H1 (cell line): ENCODE results near the gene CD248. TPM values are rescaled to one million over a fixed set of nuclear protein-coding genes. Genes with fewer than 3 reads are reported as not detected.

Experiments used
- CTCF ChIA-PET: fragments of 300-600 bp; sonication (Branson Sonifier 250); formaldehyde crosslinking; loops from one replicate; lab custom pipeline; 2021; ENCODE audit not compliant: partially characterized antibody; lab: Charles Lee
- POLR2A ChIA-PET: fragments of 300-600 bp; sonication (Branson Sonifier 250); formaldehyde crosslinking; loops from one replicate; lab custom pipeline; 2021; ENCODE audit warnings: inconsistent platforms; ENCODE audit not compliant: partially characterized antibody; lab: Charles Lee
- DNase-seq, 2 experiments: peaks; one replicate each; pipeline versions ENCODE4 v3.0.0 to v3.0.0-alpha.2; 2010 to 2022; ENCODE audit warnings: low spot score in 2 of 2, low read depth in 1 of 2, mixed read lengths in 1 of 2
- FAIRE-seq: peaks from 2 replicates; lab custom pipeline; 2011; peaks lifted over from hg19 to GRCh38; lab: Jason Lieb, UNC
- H2AFZ ChIP-seq: 2 replicates; pipeline ENCODE4 v1.8.1; 2012; ENCODE audit warnings: low read length, inconsistent platforms
- H2AK5ac ChIP-seq: 2 replicates; pipeline ENCODE4 v1.6.1; 2013; ENCODE audit warnings: low read depth, low read length
- H2BK120ac ChIP-seq: replicated peaks from 2 replicates; pipeline ENCODE3; 2013; ENCODE audit warnings: low read depth, low read length, inconsistent platforms
- H2BK12ac ChIP-seq: 2 replicates; pipeline ENCODE4 v1.6.1; 2013; ENCODE audit warnings: low read depth, low read length
- H2BK15ac ChIP-seq: 2 replicates; pipeline ENCODE4 v1.6.1; 2013; ENCODE audit warnings: low read length
- H2BK20ac ChIP-seq: 2 replicates; pipeline ENCODE4 v1.6.1; 2013; ENCODE audit warnings: low read length
- H2BK5ac ChIP-seq: 2 replicates; pipeline ENCODE4 v1.6.1; 2013; ENCODE audit warnings: low read depth, low read length
- H3K14ac ChIP-seq: 2 replicates; pipeline ENCODE4 v1.6.1; 2013; ENCODE audit warnings: inconsistent platforms; ENCODE audit not compliant: insufficient read length
- H3K18ac ChIP-seq: 2 replicates; pipeline ENCODE4 v1.6.1; 2013; ENCODE audit warnings: low read length; ENCODE audit errors: extremely low read depth
- H3K23ac ChIP-seq: 2 replicates; pipeline ENCODE4 v1.6.1; 2013; ENCODE audit warnings: inconsistent platforms; ENCODE audit not compliant: insufficient read length
- H3K23me2 ChIP-seq: 2 replicates; pipeline ENCODE4 v1.6.1; 2013; ENCODE audit warnings: low read depth, low read length
- H3K27ac ChIP-seq: 2 replicates; pipeline ENCODE4 v1.6.1; 2011; ENCODE audit warnings: low read depth, low read length, inconsistent platforms
- H3K27me3 ChIP-seq, 4 experiments: replicated peaks in 1 of 4; 1 replicate in 1 of 4; 2 replicates in 3 of 4; pipeline versions ENCODE4 v1.6.1 to v1.8.1; 2011 to 2013; ENCODE audit warnings: low read length in 3 of 4, mild to moderate bottlenecking in 3 of 4, inconsistent platforms in 2 of 4, mixed read lengths in 2 of 4, moderate library complexity in 1 of 4; ENCODE audit not compliant: control insufficient read depth in 3 of 4, insufficient read depth in 3 of 4; ENCODE audit errors: extremely low read depth in 1 of 4
- H3K36me3 ChIP-seq, 4 experiments: 2 replicates each; pipeline versions ENCODE4 v1.6.1 to v1.8.1; 2011 to 2013; ENCODE audit warnings: mild to moderate bottlenecking in 4 of 4, low read length in 3 of 4, moderate library complexity in 2 of 4, control low read depth in 1 of 4, inconsistent platforms in 1 of 4; ENCODE audit not compliant: insufficient read depth in 4 of 4, control insufficient read depth in 2 of 4
- H3K4ac ChIP-seq: replicated peaks from 2 replicates; pipeline ENCODE3; 2013; ENCODE audit warnings: low read length, low read depth, mixed read lengths, inconsistent platforms; ENCODE audit not compliant: insufficient read length
- H3K4me1 ChIP-seq, 4 experiments: replicated peaks in 1 of 4; 1 replicate in 1 of 4; 2 replicates in 3 of 4; pipeline versions ENCODE4 v1.6.1 to v1.8.1; 2011 to 2013; ENCODE audit warnings: low read length in 3 of 4, inconsistent platforms in 2 of 4, mixed read lengths in 1 of 4; ENCODE audit not compliant: insufficient read depth in 4 of 4, control insufficient read depth in 3 of 4
- H3K4me2 ChIP-seq, 2 experiments: 2 replicates each; pipeline versions ENCODE4 v1.6.1 to v1.8.1; 2011 to 2013; ENCODE audit warnings: low read depth in 2 of 2, low read length in 2 of 2, control low read depth in 1 of 2, inconsistent platforms in 1 of 2, mild to moderate bottlenecking in 1 of 2; ENCODE audit not compliant: insufficient read depth in 1 of 2
- H3K4me3 ChIP-seq, 4 experiments: fragments of 200-600, 300-600 bp in 1 of 4; sonication (generic), shearing (Covaris generic), sonication (Bioruptor Twin) in 1 of 4; 2 replicates each; pipeline versions ENCODE4 v1.5.1 to v1.8.1; 2011 to 2016; ENCODE audit warnings: low read length in 4 of 4, low read depth in 3 of 4, control low read depth in 2 of 4, inconsistent platforms in 2 of 4, mild to moderate bottlenecking in 2 of 4, mixed read lengths in 1 of 4, moderate library complexity in 1 of 4; ENCODE audit not compliant: insufficient read depth in 2 of 4; ENCODE audit errors: extremely low read depth in 1 of 4
- H3K56ac ChIP-seq: replicated peaks from 2 replicates; pipeline ENCODE3; 2013; ENCODE audit warnings: low read depth, mild to moderate bottlenecking, mixed read lengths, low read length, inconsistent platforms; ENCODE audit not compliant: insufficient read length
- H3K79me1 ChIP-seq: 2 replicates; pipeline ENCODE4 v1.6.1; 2013; ENCODE audit warnings: low read depth, low read length, control low read depth
- H3K79me2 ChIP-seq, 2 experiments: 2 replicates each; pipeline versions ENCODE4 v1.6.1 to v1.8.1; 2012 to 2013; ENCODE audit warnings: low read length in 2 of 2, mild to moderate bottlenecking in 2 of 2, inconsistent platforms in 1 of 2; ENCODE audit not compliant: insufficient read depth in 2 of 2, control insufficient read depth in 1 of 2
- H3K9ac ChIP-seq, 4 experiments: replicated peaks in 1 of 4; 1 replicate in 1 of 4; 2 replicates in 3 of 4; pipeline versions ENCODE4 v1.6.1 to v1.8.1; 2011 to 2013; ENCODE audit warnings: low read depth in 3 of 4, low read length in 3 of 4, control low read depth in 2 of 4, mild to moderate bottlenecking in 2 of 4, moderate library complexity in 2 of 4, inconsistent platforms in 1 of 4; ENCODE audit errors: extremely low read depth in 1 of 4
- H3K9me3 ChIP-seq, 2 experiments: 2 replicates each; pipeline versions ENCODE4 v1.6.1 to v1.8.1; 2012 to 2013; ENCODE audit warnings: mild to moderate bottlenecking in 2 of 2, moderate library complexity in 2 of 2, control low read depth in 1 of 2, inconsistent platforms in 1 of 2, low read depth in 1 of 2, low read length in 1 of 2, mixed read lengths in 1 of 2; ENCODE audit not compliant: insufficient read depth in 2 of 2
- H4K20me1 ChIP-seq, 2 experiments: replicated peaks in 1 of 2; 2 replicates each; pipeline versions ENCODE3 to v1.8.1; 2011 to 2013; ENCODE audit warnings: inconsistent platforms in 2 of 2, low read length in 2 of 2, mild to moderate bottlenecking in 1 of 2; ENCODE audit not compliant: insufficient read depth in 2 of 2, control insufficient read depth in 1 of 2
- H4K5ac ChIP-seq: 2 replicates; pipeline ENCODE4 v1.6.1; 2013; ENCODE audit warnings: low read length, low read depth, mixed read lengths, inconsistent platforms; ENCODE audit not compliant: insufficient read length
- H4K8ac ChIP-seq: 2 replicates; pipeline ENCODE4 v1.8.0; 2013; ENCODE audit warnings: mild to moderate bottlenecking, moderate library complexity, low read length, inconsistent platforms; ENCODE audit not compliant: insufficient read depth; ENCODE audit errors: extremely low read depth
- H4K91ac ChIP-seq: replicated peaks from 2 replicates; pipeline ENCODE3; 2013; ENCODE audit warnings: low read length, mixed read lengths, inconsistent platforms; ENCODE audit not compliant: insufficient read length
- CTBP2 ChIP-seq: IDR thresholded peaks from 2 replicates; pipeline ENCODE4 v1.7.0; 2011; ENCODE audit warnings: borderline replicate concordance, mild to moderate bottlenecking, moderate library complexity, mixed read lengths, low read length; ENCODE audit not compliant: insufficient read depth, insufficient read length
- FOSL1 ChIP-seq: IDR thresholded peaks from 2 replicates; pipeline ENCODE4 v1.6.1; 2011; ENCODE audit warnings: mild to moderate bottlenecking, low read depth, low read length, moderate library complexity; ENCODE audit not compliant: insufficient read depth
- GTF2F1 ChIP-seq: IDR thresholded peaks from 2 replicates; pipeline ENCODE4 v1.6.1; 2012; ENCODE audit warnings: low read depth, low read length, improper control_type of control experiment, borderline replicate concordance
- TEAD4 ChIP-seq: IDR thresholded peaks from 2 replicates; pipeline ENCODE4 v1.6.1; 2012; ENCODE audit warnings: low read depth, low read length, inconsistent platforms, mixed read lengths
- WGBS, 2 experiments: shearing (Covaris generic) in 1 of 2; methylation state at CpG; one replicate each; pipeline versions ENCODE4 v1.1.6 to v1.1.7; 2013 to 2015; ENCODE audit warnings: low lambda C conversion rate in 2 of 2, mixed read lengths in 2 of 2, inconsistent platforms in 1 of 2, low coverage in 1 of 2, missing lambda C conversion rate in 1 of 2; ENCODE audit not compliant: insufficient replicate concordance in 2 of 2, insufficient coverage in 1 of 2, insufficient read length in 1 of 2; ENCODE audit errors: extremely low coverage in 1 of 2, missing lambda C conversion rate in 1 of 2; 5-methylcytosine and 5-hydroxymethylcytosine counted together
- polyA plus RNA-seq, 7 experiments: library from polyadenylated mRNA; depleted of rRNA in 3 of 7; stranded (reverse) in 5 of 7; unstranded in 2 of 7; fragments of >200 nt in 5 of 7; fragments of 200-250 nt in 2 of 7; gene quantifications; 1 replicate in 5 of 7; 2 replicates in 1 of 7; 4 replicates in 1 of 7; pipeline versions ENCODE4 v1.2.1 to v1.2.3, GENCODE V29; 2011 to 2013; ENCODE audit warnings: missing spikeins in 2 of 7, mixed read lengths in 2 of 7
- total RNA-seq: library from RNA; stranded (reverse); fragmentation: NEBNext Ultra II Directional; extraction: Animal tissue kit (Norgen Biotek cat#: 25700); gene quantifications from 2 replicates; pipeline ENCODE4 v1.2.1, GENCODE V29; 2021
- TF ChIP-seq, protein P1 (sequence below): IDR thresholded peaks from 2 replicates; pipeline ENCODE4 v1.6.1; 2012; ENCODE audit warnings: inconsistent platforms

The CD248 gene
- total and polyA plus RNA-seq, 2 of the 8 experiments (the other 6 are each of a cell fraction or from before 2014, with no cell fraction given) = 2.7 to 3.9 TPM

DNA sequence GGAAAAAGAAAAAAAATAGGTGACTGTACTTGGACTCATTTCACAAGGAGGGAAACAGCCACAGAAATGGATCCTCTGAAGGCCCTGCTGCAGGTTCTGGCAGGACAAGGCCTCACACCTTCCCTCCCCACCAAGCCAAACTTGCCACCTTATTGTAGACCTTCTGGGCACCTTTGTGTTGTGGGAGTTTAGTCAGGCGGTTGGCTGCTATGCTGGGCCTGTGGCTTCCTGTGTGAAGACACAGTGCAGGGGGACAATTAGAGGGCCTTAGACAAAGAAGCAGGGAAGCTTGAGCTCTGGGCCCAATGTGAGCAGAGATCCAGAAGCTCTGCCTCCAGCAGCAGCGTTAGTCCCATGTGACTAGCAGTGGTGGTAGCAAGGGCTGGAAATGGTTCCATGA is 44.2 kb downstream of the CD248 start:
- Histone ChIP-seq H3K23ac (no peak overlapping the region), H4K20me1 (peaks cover 0 to 4% of the 10 kb centered on the region in 2 experiments), H3K27me3 (no peaks in the 10 kb centered on the region), H4K5ac (no peak overlapping the region), H3K9ac (no peak overlapping the region), H2BK12ac (no peak overlapping the region), H3K4me1 (peaks cover 0 to 3% (median 0%) of the 10 kb centered on the region in 4 experiments; a peak in 2 of 7 replicates), H2BK120ac (no peak overlapping the region), H3K4me2 (no peak overlapping the region), H3K18ac (no peak overlapping the region), H3K36me3 (peaks cover 4 to 32% (median 15%) of the 10 kb centered on the region in 4 experiments), H2BK20ac (no peak overlapping the region), H4K8ac (no peak overlapping the region), H2AK5ac (no peak overlapping the region), H3K27ac (no peak overlapping the region), H3K79me2 (peaks cover 0 to 13% of the 10 kb centered on the region in 2 experiments; a peak in 2 of 4 replicates), H3K14ac (no peak overlapping the region), H3K23me2 (peaks cover 9% of the 10 kb centered on the region), H3K79me1 (peaks cover 6% of the 10 kb centered on the region; the same call in 1 of the 2 replicates), H3K4ac (no peak overlapping the region), H2BK5ac (no peak overlapping the region), H4K91ac (no peak overlapping the region), H2AFZ (no peak overlapping the region), H3K4me3 (no peak overlapping the region), H3K56ac (no peak overlapping the region), H3K9me3 (no peaks in the 10 kb centered on the region), H2BK15ac (no peak overlapping the region)
- WGBS, 2 experiments = 90% methylated on average over 2 of the region's 2 CpGs; no CpG with 5 or more reads in 1 of the 2 experiments
- CTCF ChIA-PET = interaction anchor here (1.2 to 6.6 kb wide), 4 partner anchors 10 to 229 kb away, joined by 3 to 48 read pairs (median 3); partner anchors contain the start of gene CD248
- DNase-seq = no peak
- TF ChIP-seq FOSL1 (no peak), TEAD4 (no peak), CTBP2 (no peak), GTF2F1 (no peak)
- TF ChIP-seq, protein P1, sequence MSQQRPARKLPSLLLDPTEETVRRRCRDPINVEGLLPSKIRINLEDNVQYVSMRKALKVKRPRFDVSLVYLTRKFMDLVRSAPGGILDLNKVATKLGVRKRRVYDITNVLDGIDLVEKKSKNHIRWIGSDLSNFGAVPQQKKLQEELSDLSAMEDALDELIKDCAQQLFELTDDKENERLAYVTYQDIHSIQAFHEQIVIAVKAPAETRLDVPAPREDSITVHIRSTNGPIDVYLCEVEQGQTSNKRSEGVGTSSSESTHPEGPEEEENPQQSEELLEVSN = no peak
- FAIRE-seq = no peak
- POLR2A ChIA-PET = interaction anchor here (0.7 to 9.0 kb wide), 5 partner anchors 8 to 45 kb away, joined by 3 to 125 read pairs (median 3); partner anchors contain the start of genes CNIH2 and YIF1A
